ENCODE data around the gene NBDY. TPM values are rescaled to one million over a fixed set of nuclear protein-coding genes. Genes with fewer than 3 reads are reported as not detected.

NBDY gene
- total RNA-seq, 1 experiment from 2014 or later, result 44.7 TPM

DNA sequence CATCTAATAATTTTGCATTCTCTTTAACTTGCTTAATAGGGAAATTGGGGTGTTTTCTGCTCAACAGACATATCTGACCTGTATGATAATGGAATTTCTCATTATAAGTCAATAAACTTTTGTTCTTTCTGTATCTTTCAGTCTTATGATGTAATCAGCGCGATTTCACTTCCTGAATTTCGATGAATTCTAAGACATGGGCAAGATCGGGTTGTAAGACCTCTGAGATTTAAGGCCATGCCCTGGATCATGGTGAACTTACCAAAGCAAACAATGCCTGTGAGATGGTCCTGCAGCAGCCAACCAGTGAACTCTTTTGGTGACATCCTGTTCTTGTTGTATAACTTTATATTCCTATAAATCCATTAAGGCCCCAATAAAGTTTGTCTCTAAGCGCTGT lies 88.1 kb downstream of the NBDY start:
- Mint-ChIP-seq H3K27me3 (ENCODE audit: low read depth) (no peaks in the 10 kb centered on the region), H3K36me3 (peaks cover 7% of the 10 kb centered on the region; the same call in 1 of the 2 replicates)

More for the DNA sequence above, 88.1 kb downstream of the NBDY start:
- ATAC-seq, result no peak
- POLR2A ChIA-PET, result no interaction called here
- Mint-ChIP-seq H3K4me1 (peaks cover 14% of the 10 kb centered on the region), H3K27ac (no peak overlapping the region), H3K9me3 (no peaks in the 10 kb centered on the region), H3K4me3 (no peak overlapping the region)
- CTCF ChIA-PET, result no interaction called here
- no peak for DNase-seq (ENCODE audit: low spot score)
- TF ChIP-seq ZNF219 (CRISPR knock-in tag; IDR thresholded peaks at IDR 0.05; ENCODE audit: borderline replicate concordance) (no peak), ZNF263 (CRISPR knock-in tag; IDR thresholded peaks at IDR 0.05; ENCODE audit: low read depth) (no peak), CREM (CRISPR knock-in tag; IDR thresholded peaks at IDR 0.05) (no peak), MXD4 (CRISPR knock-in tag; IDR thresholded peaks at IDR 0.05; ENCODE audit: borderline replicate concordance) (no peak), ZNF423 (CRISPR knock-in tag; IDR thresholded peaks at IDR 0.05) (no peak), ETV6 (CRISPR knock-in tag; IDR thresholded peaks at IDR 0.05) (no peak), TP53 (CRISPR knock-in tag; IDR thresholded peaks at IDR 0.05) (no peak), FOXP1 (CRISPR knock-in tag; IDR thresholded peaks at IDR 0.05; ENCODE audit: borderline replicate concordance) (no peak), JAZF1 (CRISPR knock-in tag; IDR thresholded peaks at IDR 0.05) (no peak), NFE2L1 (CRISPR knock-in tag; IDR thresholded peaks at IDR 0.05) (no peak), IRF2 (CRISPR knock-in tag; IDR thresholded peaks at IDR 0.05; ENCODE audit: borderline replicate concordance, low read depth) (no peak)
- TF ChIP-seq, protein P1, sequence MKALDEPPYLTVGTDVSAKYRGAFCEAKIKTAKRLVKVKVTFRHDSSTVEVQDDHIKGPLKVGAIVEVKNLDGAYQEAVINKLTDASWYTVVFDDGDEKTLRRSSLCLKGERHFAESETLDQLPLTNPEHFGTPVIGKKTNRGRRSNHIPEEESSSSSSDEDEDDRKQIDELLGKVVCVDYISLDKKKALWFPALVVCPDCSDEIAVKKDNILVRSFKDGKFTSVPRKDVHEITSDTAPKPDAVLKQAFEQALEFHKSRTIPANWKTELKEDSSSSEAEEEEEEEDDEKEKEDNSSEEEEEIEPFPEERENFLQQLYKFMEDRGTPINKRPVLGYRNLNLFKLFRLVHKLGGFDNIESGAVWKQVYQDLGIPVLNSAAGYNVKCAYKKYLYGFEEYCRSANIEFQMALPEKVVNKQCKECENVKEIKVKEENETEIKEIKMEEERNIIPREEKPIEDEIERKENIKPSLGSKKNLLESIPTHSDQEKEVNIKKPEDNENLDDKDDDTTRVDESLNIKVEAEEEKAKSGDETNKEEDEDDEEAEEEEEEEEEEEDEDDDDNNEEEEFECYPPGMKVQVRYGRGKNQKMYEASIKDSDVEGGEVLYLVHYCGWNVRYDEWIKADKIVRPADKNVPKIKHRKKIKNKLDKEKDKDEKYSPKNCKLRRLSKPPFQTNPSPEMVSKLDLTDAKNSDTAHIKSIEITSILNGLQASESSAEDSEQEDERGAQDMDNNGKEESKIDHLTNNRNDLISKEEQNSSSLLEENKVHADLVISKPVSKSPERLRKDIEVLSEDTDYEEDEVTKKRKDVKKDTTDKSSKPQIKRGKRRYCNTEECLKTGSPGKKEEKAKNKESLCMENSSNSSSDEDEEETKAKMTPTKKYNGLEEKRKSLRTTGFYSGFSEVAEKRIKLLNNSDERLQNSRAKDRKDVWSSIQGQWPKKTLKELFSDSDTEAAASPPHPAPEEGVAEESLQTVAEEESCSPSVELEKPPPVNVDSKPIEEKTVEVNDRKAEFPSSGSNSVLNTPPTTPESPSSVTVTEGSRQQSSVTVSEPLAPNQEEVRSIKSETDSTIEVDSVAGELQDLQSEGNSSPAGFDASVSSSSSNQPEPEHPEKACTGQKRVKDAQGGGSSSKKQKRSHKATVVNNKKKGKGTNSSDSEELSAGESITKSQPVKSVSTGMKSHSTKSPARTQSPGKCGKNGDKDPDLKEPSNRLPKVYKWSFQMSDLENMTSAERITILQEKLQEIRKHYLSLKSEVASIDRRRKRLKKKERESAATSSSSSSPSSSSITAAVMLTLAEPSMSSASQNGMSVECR (CRISPR knock-in tag; IDR thresholded peaks at IDR 0.05; ENCODE audit: borderline replicate concordance), result no peak
- TF ChIP-seq, protein P2, sequence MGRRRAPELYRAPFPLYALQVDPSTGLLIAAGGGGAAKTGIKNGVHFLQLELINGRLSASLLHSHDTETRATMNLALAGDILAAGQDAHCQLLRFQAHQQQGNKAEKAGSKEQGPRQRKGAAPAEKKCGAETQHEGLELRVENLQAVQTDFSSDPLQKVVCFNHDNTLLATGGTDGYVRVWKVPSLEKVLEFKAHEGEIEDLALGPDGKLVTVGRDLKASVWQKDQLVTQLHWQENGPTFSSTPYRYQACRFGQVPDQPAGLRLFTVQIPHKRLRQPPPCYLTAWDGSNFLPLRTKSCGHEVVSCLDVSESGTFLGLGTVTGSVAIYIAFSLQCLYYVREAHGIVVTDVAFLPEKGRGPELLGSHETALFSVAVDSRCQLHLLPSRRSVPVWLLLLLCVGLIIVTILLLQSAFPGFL (CRISPR knock-in tag; IDR thresholded peaks at IDR 0.05; ENCODE audit: borderline replicate concordance), result no peak
- TF ChIP-seq, protein P3, sequence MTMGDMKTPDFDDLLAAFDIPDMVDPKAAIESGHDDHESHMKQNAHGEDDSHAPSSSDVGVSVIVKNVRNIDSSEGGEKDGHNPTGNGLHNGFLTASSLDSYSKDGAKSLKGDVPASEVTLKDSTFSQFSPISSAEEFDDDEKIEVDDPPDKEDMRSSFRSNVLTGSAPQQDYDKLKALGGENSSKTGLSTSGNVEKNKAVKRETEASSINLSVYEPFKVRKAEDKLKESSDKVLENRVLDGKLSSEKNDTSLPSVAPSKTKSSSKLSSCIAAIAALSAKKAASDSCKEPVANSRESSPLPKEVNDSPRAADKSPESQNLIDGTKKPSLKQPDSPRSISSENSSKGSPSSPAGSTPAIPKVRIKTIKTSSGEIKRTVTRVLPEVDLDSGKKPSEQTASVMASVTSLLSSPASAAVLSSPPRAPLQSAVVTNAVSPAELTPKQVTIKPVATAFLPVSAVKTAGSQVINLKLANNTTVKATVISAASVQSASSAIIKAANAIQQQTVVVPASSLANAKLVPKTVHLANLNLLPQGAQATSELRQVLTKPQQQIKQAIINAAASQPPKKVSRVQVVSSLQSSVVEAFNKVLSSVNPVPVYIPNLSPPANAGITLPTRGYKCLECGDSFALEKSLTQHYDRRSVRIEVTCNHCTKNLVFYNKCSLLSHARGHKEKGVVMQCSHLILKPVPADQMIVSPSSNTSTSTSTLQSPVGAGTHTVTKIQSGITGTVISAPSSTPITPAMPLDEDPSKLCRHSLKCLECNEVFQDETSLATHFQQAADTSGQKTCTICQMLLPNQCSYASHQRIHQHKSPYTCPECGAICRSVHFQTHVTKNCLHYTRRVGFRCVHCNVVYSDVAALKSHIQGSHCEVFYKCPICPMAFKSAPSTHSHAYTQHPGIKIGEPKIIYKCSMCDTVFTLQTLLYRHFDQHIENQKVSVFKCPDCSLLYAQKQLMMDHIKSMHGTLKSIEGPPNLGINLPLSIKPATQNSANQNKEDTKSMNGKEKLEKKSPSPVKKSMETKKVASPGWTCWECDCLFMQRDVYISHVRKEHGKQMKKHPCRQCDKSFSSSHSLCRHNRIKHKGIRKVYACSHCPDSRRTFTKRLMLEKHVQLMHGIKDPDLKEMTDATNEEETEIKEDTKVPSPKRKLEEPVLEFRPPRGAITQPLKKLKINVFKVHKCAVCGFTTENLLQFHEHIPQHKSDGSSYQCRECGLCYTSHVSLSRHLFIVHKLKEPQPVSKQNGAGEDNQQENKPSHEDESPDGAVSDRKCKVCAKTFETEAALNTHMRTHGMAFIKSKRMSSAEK (CRISPR knock-in tag; IDR thresholded peaks at IDR 0.05; ENCODE audit: borderline replicate concordance), result no peak
- TF ChIP-seq, protein P4, sequence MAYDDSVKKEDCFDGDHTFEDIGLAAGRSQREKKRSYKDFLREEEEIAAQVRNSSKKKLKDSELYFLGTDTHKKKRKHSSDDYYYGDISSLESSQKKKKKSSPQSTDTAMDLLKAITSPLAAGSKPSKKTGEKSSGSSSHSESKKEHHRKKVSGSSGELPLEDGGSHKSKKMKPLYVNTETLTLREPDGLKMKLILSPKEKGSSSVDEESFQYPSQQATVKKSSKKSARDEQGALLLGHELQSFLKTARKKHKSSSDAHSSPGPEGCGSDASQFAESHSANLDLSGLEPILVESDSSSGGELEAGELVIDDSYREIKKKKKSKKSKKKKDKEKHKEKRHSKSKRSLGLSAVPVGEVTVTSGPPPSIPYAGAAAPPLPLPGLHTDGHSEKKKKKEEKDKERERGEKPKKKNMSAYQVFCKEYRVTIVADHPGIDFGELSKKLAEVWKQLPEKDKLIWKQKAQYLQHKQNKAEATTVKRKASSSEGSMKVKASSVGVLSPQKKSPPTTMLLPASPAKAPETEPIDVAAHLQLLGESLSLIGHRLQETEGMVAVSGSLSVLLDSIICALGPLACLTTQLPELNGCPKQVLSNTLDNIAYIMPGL (CRISPR knock-in tag; IDR thresholded peaks at IDR 0.05), result no peak
- TF ChIP-seq, protein P5, sequence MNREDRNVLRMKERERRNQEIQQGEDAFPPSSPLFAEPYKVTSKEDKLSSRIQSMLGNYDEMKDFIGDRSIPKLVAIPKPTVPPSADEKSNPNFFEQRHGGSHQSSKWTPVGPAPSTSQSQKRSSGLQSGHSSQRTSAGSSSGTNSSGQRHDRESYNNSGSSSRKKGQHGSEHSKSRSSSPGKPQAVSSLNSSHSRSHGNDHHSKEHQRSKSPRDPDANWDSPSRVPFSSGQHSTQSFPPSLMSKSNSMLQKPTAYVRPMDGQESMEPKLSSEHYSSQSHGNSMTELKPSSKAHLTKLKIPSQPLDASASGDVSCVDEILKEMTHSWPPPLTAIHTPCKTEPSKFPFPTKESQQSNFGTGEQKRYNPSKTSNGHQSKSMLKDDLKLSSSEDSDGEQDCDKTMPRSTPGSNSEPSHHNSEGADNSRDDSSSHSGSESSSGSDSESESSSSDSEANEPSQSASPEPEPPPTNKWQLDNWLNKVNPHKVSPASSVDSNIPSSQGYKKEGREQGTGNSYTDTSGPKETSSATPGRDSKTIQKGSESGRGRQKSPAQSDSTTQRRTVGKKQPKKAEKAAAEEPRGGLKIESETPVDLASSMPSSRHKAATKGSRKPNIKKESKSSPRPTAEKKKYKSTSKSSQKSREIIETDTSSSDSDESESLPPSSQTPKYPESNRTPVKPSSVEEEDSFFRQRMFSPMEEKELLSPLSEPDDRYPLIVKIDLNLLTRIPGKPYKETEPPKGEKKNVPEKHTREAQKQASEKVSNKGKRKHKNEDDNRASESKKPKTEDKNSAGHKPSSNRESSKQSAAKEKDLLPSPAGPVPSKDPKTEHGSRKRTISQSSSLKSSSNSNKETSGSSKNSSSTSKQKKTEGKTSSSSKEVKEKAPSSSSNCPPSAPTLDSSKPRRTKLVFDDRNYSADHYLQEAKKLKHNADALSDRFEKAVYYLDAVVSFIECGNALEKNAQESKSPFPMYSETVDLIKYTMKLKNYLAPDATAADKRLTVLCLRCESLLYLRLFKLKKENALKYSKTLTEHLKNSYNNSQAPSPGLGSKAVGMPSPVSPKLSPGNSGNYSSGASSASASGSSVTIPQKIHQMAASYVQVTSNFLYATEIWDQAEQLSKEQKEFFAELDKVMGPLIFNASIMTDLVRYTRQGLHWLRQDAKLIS (CRISPR knock-in tag; IDR thresholded peaks at IDR 0.05; ENCODE audit: borderline replicate concordance), result no peak
- TF ChIP-seq, protein P6, sequence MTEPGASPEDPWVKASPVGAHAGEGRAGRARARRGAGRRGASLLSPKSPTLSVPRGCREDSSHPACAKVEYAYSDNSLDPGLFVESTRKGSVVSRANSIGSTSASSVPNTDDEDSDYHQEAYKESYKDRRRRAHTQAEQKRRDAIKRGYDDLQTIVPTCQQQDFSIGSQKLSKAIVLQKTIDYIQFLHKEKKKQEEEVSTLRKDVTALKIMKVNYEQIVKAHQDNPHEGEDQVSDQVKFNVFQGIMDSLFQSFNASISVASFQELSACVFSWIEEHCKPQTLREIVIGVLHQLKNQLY (CRISPR knock-in tag; IDR thresholded peaks at IDR 0.05), result no peak
